Kidney glomerular epithelial cell (primary cell): ENCODE results near the gene ANKRD40.

Experiments
- DNase-seq: peaks from one replicate; lab custom pipeline; 2025; lab: John Stamatoyannopoulos, UW

ANKRD40 gene

DNA sequence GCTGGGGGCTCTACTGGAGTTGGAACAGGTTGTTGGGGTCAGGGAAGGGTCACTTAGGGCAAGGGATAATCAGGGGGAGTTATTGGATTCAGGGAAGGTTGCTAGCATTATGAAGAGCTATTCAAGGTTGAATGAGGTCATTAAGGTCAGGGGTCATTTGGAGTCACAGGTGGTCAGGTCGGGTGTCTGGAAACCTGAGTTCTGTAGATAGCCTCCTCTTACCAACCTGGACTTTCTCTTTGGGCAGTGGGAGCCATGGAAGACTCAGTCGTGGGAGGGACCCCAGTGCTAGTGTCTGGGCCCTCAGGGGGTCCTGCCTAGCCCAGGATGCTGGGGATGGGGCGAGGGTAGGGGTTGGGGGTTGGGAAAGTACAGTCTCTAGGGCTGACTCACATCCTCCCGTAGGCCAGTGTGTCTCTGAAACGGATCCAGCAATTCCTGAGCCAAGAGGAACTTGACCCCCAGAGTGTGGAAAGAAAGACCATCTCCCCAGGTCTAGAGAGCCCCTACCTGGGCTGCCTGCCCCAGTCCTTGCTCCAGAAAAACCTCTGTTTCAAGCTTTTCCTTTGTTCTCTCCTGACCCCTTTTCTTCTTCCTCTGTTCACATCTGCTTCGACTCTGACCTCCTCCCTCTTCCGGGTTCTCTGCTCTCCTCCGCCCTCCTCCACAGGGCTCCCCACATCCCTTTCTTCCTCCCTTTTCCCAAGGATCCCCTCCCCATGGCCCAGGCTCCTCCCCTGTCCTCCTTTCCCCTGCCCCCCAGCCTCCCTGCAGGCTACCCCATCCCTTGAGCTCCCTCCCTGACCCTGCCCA, 39.5 kb downstream of the ANKRD40 start:
- DNase-seq, result peak; percentile 17

DNA sequence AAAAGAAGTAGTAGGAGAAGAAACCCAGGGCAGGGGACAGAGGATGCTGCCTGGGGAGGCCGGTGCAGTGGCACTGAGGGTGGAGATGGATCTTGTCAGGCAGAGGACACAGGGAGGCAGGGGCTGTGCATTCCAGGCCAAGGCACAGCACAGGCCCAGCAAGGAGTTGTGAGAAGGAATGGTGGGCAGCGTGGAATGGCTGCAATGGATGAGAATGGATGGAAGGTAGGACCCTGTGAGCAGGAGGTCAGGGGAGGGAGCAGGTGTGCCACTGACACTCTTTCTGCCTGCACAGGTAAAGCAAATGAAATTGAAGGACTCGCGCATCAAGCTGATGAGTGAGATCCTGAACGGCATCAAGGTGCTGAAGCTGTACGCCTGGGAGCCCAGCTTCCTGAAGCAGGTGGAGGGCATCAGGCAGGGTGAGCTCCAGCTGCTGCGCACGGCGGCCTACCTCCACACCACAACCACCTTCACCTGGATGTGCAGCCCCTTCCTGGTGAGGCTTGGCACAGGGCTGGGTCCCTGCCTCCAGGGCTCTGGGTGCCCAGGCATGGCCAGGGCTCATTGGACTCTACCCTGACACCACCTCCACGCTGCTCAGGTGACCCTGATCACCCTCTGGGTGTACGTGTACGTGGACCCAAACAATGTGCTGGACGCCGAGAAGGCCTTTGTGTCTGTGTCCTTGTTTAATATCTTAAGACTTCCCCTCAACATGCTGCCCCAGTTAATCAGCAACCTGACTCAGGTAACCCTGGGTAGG, 40.3 kb downstream of the ANKRD40 start:
- no peak for DNase-seq

DNA sequence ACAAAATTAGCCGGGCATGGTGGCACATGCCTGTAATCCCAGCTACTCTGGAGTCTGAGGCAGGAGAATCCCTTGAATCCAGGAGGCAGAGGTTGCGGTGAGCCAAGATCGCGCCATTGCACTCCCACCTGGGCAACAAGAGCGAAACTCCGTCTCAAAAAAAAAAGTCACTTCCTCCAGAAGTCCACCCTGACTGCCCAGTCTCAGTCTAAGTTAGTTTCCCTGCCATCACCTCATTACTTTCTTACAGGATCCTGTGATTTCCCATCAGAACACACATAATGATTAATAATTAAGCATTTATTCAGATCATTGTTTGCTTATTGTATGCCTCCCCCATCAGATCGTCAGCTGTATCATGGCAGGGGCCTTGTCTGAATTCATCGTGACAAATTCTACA, 41.4 kb downstream of the ANKRD40 start:
- DNase-seq, result no peak

DNA sequence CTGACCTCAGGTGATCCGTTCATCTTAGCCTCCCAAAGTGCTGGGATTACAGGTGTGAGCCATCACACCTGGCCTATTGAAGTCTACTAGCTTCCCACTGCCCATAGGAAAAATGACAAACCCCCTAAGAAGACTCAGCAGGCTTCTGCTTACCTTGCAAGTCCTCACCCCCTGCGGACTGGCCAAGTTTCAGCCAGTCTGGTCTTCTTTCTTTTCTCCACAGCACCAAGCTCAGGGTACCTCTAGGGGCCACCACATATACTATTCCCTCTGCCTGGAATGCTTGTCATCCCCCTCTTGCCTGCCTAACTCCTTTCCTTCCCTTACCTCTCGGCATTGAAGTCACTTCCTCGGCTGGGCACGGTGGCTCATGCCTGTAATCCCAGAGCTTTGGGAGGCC, 41.9 kb downstream of the ANKRD40 start:
- DNase-seq, result no peak

DNA sequence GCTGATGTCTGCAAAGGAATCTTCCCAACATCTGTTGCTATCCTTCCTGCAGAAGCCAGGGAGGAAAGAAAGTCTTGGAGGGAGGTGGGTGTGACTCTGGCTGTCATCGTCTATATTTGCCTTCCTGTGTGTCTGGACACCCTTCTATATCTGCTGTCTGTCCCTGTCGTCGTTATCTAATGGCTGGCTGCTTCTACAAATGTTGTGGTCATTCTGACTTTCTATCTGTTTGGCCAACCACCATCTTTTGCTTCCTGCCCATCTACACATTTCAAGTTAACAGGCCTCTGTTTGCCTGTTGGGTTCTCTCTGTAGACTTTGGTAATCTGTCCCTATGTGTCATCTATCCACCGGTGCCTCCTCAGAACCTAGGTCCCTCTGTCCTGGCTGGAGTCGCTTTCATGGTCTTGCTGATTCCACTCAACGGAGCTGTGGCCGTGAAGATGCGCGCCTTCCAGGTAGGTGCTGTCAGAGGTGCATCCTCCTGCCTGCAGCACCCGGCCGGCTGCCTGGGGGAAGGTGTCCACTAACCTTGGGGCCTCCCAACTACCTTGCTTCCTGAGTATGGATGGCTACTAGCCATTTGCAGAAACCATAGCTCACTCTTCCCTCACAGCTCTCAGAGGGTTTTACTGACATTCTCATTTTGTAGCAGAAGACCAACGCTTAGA, 42.8 kb downstream of the ANKRD40 start:
- no peak for DNase-seq

DNA sequence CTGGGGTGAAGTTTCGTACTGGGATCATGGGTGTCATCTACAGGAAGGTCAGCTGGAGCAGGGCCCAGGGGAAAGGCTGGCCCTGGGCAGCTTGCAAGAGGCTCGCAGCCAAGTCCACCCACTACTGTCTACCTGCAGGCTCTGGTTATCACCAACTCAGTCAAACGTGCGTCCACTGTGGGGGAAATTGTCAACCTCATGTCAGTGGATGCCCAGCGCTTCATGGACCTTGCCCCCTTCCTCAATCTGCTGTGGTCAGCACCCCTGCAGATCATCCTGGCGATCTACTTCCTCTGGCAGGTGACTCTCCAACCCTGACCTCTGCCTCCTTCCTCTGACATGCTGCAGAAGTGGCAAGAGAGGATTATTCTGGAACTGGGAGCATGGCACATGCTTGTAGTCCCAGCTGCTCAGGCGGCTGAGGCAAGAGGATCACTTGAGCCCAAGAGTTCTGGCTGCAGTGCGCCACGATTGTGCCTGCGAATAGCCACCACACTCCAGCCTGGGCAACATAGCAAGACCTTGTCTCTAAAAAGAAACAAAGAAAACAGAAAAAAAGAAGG, 43.8 kb downstream of the ANKRD40 start:
- no peak for DNase-seq

DNA sequence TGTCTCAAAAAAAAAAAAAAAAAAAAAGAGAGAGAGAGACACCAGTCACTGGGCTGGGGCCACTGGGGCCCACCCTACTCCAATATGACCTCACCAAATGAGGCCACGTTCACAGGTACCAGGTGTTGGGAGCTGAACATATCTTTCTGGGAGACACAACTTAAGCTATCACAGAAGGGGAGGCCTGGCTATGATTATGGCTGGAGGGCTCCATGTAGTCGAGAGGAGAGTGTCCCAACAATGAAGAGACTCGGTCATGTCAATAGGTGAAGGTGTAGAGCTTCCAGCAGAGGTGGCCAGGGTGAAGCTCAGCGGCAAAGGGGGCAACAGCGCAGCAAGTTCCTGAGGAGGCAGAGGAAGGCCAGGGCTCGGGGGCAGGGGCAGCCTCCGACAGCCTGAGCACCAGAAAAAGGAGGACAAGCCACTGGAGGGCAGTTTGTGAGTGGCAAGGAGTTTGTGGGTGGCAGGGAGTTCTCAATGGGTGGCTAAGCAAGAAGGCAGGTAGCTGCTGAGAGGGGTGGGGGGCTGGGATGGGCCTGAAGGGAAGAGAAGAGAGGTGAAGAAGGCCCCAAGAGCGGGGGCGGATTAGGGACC, 45.0 kb downstream of the ANKRD40 start:
- DNase-seq, result no peak

DNA sequence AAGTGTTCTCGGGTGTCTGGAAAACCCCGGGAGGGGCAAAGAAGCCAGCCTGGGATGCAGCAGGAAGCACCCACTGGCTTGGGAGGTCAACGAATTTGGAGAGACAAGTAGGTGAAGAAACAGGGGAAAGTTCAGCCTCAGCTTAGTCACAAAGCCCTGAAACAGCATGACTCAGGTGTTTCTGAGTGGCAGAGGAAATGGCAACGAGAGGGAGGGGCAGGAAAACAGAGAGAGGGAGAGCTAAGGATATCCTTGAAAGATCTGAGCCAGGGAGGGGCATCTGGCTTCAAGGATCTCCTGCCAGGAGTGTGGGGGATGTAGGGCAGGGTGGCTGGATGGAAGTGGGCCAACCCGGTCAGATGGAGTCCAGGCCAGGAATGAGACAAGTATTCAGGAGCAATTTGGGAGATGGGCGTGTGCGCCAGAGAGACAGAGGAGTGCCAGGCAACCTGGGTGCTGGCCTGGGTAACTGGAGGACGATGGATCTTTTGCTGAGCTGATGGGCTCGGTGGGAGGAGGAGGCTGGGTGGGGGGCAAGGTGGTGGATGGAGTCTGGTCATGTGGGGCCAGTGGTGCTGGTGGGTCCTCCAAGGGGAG, 45.8 kb downstream of the ANKRD40 start:
- DNase-seq, result peak; percentile 96

DNA sequence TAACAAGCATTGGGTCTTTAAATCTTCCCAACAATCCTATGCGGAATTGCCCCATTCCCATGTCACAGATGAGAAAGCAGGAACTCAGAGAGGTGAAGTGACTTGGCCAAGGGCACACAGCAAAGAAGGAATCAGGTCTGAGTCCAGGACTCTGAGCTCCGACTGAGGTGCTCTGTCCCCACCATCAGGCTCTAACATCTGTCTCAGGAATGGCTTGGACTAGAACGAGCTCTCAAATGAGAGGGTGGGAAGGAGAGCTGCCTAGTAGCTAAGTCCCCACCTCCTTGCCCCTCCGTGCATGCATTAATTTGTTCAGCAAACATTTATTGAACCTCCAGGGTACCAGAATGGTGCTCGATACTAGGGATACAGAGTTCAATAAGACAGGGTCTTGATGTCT, 46.4 kb downstream of the ANKRD40 start:
- DNase-seq, result no peak

DNA sequence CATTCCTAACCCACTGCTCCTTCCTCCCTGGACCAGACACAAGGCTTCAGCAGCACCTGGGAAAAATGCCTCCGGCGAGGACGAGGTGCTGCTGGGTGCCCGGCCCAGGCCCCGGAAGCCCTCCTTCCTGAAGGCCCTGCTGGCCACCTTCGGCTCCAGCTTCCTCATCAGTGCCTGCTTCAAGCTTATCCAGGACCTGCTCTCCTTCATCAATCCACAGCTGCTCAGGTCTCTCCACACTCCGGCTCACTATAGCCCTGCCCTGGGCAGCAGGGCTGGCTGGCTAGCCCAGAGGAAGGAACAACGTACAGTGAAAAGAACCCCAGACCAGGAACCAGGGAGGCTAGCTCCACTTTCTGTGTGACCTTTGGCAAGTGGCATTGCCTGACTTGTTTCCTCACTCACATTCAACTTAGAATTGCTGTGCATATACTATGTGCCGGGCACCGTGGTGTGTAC, 46.8 kb downstream of the ANKRD40 start:
- no peak for DNase-seq

DNA sequence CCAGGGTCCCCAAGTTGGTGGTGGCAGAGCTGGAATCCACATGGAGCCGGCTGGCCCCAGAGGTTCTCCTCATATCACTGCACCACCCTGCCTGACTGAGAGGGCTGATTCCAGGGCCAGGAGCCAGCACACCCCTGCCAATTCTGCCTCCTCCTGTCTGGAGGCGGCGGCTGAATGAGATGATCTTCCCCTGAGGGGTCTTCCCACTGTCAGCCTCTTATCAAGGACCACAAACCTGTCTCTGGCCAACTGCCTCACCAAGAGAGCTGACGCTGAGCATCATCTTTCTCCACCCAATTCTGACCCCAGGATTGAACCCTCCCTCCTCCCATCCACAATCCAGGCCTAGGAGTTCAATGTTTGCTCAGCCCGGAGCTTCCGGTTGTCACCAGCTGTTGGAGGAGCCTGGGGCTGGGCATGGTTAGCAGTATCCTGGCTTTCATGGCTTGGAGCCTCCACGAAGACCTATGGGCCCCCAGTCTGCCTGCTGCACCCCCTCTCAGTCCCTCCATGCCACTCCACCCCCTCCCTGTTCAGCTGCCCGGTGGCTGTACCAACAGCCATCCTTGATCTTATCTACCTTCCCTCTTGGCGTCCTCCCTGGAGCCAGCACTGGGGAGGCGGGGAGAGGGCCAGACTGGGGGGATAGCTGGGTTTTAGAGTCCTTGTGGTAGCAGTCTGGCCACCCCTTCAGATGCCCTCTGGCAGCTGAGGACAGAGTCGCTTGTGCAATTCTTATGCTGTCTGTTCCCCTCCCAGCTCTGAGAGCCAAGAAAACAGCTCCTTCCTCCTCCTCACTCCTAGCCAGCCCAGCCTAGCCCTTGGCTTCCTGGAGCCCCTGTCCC, 47.5 kb downstream of the ANKRD40 start:
- no peak for DNase-seq

DNA sequence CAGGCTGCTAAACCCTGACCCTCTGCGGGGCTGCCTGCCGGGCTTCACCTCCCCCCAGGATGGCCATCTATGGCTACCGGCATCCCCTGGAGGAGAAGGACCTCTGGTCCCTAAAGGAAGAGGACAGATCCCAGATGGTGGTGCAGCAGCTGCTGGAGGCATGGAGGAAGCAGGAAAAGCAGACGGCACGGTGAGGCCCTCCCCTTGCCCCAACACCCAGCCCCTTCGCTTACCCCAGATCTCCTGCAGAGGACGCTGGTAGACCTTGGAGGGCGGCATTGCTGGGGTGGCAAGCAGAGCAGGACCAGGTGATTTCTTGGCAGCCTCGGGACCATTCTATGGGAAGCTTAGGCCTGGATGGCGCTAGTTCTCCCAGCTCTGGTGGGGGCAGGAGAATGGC, 48.5 kb downstream of the ANKRD40 start:
- DNase-seq, result no peak

DNA sequence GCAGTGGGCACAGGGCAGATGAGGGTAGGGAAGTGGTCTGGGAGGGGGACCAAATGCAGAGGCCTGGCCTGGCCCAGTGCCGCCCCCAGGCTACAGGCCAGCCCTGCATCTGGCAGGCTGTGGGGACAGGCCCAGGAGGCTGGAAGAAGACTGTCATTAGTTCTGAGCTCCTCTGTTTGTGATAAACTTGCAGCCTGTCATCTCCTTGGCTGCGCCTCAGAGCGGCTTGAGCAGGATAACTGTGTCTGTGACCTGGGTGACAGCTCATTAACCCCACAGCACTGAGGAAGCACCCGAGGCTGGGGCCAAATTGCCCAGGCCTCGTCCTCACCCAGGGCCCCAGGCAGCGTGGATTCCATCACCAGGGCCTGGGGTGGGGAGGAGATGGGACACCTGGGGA, 49.1 kb downstream of the ANKRD40 start:
- DNase-seq, result no peak

DNA sequence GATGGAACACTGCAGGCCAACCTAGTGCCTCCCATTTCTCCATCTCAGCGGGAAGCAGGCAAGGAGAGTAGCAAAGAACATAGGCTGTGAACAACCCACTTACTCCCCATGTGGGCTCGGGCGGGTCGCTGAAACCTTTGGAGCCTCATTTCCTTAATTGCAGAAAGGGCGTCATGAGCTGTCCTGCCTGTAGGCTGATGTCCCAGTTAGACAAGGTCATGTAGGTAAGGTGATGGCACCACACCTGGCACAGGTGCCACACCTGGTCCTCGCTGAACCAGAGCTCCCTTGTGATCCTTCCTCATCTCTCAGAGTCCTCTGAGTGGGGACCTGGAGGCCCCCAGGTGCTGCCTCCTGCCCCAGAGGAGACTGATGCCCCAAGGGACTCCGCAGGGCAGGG, 50.1 kb downstream of the ANKRD40 start:
- DNase-seq, result no peak

DNA sequence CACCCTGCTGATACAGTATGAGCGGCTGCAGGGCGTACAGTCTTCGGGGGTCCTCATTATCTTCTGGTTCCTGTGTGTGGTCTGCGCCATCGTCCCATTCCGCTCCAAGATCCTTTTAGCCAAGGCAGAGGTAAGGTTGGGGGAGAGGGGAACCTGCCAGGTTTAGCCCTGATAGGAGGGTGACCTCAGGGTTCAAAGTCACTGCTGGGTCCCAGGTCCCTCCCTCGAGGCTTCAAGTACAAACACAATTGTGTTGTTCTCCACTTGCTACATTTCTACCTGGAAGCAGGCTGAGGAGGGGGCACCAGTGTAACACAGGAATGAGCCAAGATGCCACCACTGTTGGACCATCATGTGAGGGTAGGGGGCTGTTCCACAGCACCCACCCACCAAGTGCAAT, 50.7 kb downstream of the ANKRD40 start:
- DNase-seq, result no peak

DNA sequence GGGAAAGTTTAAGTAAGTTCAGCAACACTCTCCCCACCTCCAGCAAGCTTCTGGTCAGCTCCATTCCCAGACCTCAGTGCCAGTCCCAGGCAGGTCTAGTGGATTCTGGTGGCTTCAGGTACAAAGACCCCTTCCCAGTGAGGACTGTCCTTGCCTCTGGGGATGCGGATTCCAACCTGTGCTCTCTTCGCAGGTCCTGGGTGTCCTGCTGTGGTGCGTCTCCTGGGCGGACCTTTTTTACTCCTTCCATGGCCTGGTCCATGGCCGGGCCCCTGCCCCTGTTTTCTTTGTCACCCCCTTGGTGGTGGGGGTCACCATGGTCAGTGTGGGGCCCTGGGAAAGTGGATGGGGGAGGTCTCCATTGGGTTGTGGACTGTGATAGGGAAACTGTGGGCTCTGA, 51.2 kb downstream of the ANKRD40 start:
- no peak for DNase-seq

DNA sequence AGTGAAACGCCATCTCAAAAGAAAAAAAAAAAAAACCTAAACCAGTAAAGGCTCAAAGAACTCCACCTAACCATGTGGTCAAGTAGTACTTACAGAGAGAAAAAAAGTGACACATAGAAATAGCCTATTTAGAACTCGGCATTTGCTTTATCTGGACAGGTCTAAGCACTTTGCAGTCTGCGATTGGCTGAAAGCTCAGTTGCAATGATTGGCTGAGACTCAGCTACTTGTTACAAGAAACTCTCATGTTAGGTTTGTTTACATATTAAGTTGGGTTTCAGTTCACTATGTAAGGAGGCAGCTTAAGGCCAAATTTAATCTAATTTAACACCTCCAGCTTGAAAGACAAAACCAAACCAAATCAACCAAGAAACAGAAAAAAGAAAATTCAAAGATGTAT, 54.0 kb downstream of the ANKRD40 start:
- DNase-seq, result no peak

DNA sequence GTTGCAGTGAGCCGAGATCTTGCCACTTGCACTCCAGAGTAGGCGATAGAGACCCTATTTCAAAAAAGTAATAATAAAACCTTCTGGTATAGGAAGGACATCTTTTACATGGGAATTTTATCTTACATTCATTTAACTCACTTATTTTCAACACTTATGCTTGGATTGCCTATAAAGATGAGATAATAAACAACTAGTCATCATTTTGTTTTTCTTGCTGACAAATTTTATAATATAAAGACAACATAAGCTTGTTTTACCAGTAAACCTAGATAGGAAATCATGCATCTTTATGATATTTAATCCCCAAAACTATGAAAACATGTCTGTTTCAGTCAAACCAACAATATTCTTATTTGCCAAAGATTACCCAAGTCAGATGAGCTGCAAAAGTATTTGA, 56.1 kb downstream of the ANKRD40 start:
- DNase-seq, result no peak

DNA sequence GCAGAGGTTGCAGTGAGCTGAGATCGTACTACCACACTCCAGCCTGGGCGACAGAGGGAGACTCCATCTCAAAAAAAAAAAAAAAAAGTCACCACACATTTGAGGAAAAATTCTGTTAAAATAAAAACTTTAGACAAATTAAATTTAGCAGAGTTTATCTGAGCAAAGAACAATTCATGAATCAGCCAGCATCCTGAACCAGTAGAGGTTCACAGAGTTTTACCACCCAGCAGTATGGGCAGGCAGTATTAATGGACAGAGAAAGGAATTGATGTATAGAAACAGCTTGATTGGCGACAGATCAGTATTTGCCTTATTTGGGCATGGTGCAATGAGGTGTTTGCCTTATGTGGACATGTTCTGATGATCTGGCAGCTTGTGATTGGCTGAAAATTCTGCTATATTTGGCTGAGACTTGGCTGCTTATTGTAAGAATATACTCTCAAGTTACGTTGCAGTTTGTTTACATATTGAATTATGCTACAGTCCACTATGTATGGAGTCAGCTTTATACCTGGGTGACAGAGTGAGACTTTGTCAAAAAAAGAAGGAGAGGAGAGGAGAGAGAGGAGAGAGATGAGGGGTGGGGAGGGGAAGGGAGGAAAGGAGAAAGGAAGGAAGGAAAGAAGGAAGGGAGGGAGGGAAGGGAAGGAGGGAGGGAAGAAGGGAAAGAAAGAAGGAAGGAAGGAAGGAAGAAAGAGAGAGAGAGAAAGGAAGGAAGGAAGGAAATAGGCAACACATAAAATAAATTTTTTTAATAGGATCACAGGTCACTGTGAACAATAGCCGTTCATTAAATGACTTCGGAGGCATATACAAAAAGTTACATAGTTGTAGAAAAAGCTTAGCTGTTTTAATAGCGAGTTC, 58.4 kb downstream of the ANKRD40 start:
- no peak for DNase-seq

DNA sequence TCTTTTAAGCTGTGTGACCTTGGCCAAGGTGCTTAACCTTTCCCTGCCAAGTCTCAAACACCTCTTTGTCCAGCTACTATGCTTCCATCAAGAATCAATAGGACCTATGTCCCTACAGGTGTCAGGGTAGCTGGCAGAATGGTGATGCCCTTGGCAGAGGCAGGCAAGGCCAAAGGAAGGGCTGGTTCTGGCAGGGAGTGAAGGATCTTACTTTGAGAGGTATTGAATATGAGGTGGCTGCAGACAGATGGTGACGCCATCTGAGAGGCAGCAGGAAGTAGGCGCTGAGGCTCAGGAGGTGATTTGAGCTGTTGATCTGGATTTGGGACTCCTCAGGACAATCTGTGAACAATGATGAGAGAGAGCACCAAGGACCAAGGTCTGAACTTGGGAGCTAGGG, 60.5 kb downstream of the ANKRD40 start:
- no peak for DNase-seq
